Activated CD4-positive, alpha-beta T cell treated with anti-CD3 and anti-CD28 coated beads for 1 hour (primary cell): ENCODE data around the gene COX8C.
"Not testable (repeated sequence)": the region's sequence is repeated elsewhere in the genome, so short reads cannot be mapped to it uniquely, and the experiment has no call there.

Experiments used
- DNase-seq: peaks from one replicate; pipeline ENCODE4 v3.0.0-alpha.2; 2020

Gene COX8C

DNA sequence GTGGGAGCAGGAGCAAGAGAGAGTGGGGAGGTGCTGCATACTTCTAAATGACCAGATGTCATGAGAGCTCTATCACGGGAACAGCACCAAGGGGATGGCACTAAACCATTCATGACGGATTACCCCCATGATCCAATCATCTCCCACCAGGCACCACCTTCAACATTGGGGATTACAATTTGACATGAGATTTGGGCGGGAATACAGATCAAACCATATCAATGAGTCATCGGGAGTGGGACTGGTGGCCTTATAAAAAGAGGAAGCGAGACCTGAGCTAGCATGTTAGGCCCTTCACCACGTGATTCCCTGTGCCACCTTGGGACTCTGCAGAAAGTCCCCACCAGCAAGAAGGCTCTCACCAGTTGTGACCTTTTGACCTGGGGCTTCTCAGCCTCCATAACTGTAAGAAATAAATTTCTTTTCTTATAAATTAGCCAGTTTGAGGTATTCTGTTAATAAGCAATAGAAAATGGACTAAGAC lies 28.7 kb downstream of the COX8C start:
- no peak for DNase-seq

DNA sequence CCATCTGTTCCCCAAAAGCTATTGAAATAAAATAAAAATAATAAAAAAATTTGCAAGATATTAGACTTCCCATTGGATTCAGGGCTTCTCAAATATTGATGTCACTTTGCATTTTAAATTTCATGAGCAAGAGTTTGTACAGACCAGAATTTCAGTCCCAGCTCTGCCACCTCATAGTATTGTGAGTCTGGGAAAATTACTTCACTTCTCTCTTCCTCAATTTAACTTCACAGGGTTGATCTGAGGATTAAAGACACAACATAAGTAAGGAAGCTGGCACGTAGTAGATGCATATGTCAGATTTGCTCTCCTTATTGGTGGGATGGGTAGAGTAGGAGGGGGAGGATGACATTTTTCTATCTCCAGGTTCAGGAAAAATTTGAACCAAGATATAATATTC lies 32.8 kb downstream of the COX8C start:
- no peak for DNase-seq

DNA sequence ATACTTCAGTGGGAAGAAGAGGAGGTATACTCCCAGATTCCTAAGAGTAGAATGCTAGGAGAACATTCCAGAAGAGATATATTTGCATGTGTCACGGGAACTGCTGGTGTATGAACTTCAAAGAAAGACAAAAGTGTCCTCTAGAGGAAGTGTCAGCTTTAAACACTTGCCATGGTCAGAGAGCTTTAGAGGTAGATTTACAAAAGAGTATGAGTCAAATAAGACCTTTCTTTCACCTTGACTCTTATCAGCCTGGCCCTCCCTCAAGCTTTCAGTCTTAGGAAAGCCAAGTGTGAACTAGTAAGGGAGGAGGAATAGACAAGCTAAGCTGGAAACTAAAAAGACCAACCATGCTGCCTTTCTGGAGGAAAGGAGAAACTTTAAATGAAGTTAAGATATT lies 34.7 kb downstream of the COX8C start:
- DNase-seq: no peak

DNA sequence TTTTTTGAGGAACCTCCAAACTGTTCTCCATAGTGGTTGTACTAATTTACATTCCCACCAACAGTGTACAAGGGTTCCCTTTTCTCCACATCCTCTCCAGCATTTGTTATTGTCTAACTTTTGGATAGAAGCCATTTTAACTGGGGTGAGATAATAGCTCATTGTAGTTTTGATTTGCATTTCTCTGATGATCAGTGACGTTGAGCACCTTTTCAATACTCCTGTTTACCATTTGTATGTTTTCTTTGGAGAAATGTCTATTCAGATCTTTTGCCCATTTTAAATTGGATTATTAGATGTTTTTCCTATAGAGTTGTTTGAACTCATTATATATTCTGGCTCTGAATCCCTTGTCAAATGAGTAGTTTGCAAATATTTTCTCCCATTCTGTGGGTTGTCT lies 37.3 kb downstream of the COX8C start:
- DNase-seq: not testable (repeated sequence)

DNA sequence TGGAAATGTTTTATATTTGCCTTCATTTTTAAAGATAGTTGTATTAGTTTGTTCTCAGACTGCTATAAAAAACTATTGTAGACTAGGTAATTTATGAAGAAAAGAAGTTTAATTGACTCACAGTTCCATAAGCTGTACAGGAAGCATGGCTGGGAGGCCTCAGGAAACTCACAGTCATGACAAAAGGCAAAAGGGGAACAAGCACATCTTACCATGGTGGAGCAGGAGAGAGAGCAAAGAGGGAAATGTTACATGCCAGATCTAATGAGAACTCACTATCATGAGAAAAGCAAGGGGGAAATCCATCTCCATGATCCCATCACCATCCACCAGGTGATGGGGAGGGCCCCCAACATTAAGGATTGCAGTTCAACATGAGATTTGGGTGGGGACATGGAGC lies 48.2 kb downstream of the COX8C start:
- DNase-seq: no peak

DNA sequence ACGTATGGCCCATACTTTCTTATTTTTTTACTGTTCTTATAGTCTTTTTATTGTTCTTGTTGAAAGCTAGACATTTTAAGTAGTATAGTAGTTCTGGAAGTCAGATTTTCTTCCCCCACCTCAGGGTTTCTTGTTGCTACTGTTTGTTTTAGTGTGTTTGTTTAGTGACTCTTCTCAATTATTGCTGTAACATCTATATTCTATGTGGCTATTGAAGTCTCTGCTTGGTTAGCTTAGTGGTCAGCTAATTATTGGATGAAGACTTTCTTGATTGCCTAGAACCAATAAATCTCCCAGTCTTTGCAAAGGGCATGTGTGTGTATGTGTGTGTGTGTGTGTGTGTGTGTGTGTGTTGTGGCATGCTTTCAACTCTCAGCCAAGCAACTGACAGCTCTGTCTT lies 49.5 kb downstream of the COX8C start:
- DNase-seq: no peak
